Stimulated activated CD8-positive, alpha-beta memory T cell treated with anti-CD3 and anti-CD28 coated beads, Interleukin-12 subunit alpha, Interleukin-12 subunit beta, amount 100 ng/mL, for 24 hours (primary cell): ENCODE results near the gene CHMP1A.
A peak's percentile ranks its signal among the peaks of the same experiment; 100 is the strongest.
"Not testable (repeated sequence)": the region's sequence is repeated elsewhere in the genome, so short reads cannot be mapped to it uniquely, and the experiment has no call there.

Experiments
- DNase-seq: peaks from one replicate; pipeline ENCODE4 v3.0.0-alpha.2; 2020; ENCODE audit errors: extremely low read depth

CHMP1A gene

GRCh38 chr16:89657442-89658220 is at the start of gene CHMP1A, which contains the start of gene SPATA33:
Gene CHMP1A (minus strand): TSS chr16:89657708. CDS start chr16:89657588, 120 bp downstream.
Gene SPATA33 (plus strand): TSS chr16:89657836. CDS start chr16:89657912, 76 bp downstream.
- DNase-seq, result peak; percentile 81

DNA sequence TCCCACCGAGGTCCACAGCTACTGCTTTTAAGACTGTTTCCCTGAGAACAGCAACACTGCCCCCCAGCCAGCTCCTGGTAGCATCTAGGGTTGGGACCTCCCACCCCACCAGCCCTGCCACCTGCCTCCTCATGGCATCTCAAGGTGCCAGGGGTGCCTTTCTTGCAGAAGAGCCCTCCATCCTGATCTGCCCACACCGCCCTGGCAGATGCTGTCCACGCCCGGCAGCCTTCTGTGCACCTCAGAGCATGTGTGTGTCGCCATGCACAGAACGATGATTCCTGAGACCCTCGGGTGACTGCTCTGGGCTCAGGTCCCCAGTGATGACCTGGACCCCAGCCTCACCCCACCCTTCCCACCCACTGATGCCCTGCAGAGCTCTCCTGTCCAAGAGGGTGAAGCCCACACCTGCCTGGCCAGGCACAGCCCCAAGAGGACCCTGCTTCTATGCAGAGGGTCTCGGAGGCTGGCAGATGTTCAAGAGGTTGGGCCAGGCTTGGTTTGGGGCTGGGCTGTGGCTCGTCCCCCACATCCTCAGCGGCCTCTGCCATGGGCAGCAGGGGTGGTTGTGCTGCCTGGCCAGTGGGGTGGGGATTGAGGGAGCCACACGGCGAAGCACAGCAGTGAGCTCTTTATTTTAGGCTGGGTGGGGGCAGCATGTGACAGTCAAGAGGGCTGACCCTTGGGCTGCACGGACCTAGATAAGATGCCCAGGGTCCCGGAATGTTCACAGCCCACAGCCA is 49.2 kb upstream of the CHMP1A start:
- DNase-seq, result no peak

DNA sequence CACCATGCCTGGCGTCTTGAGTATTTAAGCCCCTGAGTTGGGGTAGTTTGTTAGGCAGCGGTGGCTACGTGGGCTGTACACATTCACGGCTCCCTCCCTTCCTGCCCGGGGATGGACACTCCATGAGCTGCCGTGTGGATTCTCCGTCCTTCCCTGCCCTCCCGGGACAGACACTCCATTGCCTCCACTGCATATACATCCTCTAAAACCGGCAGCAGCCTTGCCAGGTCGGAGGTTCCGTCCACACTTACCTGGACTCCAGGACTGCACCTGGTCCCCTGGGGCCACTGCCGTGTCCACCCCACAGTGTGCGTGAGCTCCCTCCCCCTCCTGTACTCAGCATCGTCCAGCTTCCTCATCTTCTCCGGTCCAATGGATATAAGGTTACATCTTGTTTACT is 47.5 kb upstream of the CHMP1A start:
- DNase-seq, result no peak

DNA sequence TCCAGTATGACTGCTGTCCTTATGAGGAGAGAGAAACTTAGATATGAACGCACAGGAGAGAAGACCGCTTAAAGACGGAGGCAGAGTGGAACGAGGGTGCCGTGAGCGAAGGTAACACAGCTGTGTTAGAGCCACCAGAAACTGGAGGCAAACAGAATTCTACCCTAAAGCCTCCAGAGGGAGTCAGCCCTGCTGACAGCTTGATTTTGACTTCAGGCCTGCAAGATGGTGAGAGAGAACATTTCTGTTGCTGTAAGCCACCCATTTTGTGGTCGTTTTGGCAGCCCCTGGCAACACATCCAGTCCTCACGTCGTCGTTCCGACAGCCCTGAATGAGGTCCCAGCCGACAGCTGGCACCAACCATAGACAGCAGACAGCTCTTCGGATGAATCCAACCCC is 46.8 kb upstream of the CHMP1A start:
- DNase-seq, result no peak

GRCh38 chr16:89701425-89702406 is 44.2 kb upstream of the CHMP1A start, which contains the start of gene SPATA2L:
Gene SPATA2L (minus strand): TSS chr16:89701705. CDS start chr16:89701232, 473 bp downstream.
- DNase-seq, result peak; percentile 93

DNA sequence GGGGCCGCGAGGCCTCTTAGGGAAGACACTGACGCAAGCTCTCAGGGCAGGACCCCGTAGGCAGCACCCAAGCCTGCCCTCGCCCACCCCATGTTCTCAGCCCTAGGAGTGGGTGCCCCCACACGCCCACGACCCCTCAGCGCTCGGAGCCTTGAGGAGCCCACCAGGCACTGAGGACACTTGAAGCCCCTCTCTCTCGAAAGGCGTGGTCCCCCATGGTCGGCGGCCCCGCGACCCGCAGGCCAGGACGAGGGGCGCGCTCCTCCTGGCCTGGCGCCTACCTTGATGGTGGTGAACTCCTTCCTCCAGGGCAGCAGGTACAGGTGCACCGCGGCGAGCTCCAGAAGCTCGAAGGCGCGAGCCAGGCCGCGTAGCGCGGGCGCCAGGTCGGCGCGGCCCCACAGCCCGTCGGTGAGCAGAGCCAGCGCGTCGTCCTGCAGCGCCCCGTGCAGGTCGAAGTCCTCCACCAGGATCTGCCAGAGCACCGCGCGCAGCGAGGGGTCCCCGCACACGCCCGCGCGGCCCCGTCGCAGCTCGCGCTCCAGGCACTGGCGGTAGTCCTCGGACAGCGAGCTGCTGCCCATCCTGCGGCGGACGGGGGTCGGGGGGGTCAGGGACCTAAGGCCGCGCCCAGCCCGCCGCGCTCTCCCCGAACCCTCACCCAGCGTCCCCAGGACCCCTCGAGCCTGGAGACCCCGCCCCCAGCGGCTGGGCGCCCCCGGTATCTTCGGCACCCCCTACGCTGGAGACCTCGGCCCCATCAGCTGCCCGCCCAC is 43.3 kb upstream of the CHMP1A start:
- DNase-seq, result no peak

GRCh38 chr16:89700100-89700648 is 42.7 kb upstream of the CHMP1A start:
- DNase-seq, result peak; percentile 92

- not testable (repeated sequence) for DNase-seq
Observed at GRCh38 chr16:89699629-89700099, 42.2 kb upstream of the CHMP1A start.

DNA sequence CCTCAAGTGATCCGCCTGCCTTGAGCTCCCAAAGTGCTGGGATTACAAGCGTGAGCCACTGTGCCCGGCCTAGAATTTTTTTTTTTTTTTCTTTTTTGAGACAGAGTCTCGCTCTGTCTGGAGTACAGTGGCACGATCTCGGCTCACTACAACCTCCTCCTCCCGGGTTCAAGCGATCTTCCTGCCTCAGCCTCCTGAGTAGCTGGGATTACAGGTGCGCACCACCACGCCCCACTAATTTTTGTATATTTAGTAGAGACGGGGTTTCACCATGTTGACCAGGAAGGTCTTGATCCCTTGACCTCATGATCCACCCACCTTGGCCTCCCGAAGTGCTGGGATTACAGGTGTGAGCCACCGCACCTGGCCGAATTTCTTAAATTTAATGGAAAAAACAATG is 41.2 kb upstream of the CHMP1A start:
- not testable (repeated sequence) for DNase-seq

DNA sequence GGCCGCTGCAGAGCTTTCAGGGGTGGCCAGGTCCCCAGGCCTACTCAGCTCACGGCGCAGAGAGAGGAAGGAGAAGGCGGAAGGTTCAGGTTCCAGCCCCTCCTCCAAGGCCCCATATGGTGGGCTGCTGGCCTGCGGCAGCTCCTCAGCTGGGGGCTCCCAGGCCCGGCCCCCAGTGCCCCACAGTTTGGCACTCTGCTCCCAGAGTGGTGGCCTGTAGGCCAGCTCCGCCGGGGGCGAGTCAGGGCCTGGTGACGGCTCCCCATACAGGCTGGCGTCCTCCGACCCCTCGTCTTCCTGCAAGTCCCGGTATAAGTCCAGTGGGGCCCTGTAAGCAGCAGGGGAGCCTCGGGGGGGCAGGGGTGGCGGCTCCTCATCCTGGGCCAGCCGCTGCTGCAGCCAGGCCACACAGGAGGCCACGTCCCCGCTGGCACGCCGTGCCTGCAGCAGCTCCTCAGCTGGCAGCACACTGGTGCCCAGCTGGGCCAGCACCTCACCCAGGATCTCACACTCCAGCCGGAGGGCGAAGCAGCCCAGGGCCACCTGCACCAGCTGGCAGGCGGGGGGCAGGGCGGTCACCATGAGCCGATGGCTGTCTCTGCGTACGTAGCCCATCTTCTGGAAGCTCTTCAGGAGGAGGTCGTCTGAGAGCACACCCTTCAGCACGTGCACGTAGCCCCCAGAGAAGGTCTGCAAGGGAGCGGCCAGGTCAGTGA is 40.3 kb upstream of the CHMP1A start:
- no peak for DNase-seq

- DNase-seq, result no peak
Observed at GRCh38 chr16:89697161-89697615, 39.7 kb upstream of the CHMP1A start.

DNA sequence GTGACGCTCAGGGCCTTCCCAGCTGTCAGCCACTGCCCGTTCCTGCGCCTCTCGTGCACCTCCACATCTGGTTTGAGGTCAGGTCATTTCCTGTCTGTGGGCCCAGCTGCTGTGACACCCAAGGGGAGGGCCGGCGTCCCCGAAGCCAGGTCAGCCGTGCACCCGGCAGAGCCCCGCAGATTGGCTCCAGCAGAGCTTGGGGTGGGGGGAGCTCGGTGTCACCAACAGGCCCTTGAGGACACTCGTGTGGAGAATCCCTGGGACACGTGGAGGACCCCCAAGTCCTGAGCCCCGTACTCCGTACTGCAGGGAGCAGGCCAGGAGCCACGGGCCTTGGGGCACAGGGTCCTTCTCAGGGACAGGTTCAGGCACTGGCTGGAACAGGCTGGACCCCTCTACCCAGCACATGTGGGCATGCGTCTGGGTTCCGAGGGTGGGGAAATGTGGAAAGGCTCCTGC is 39.2 kb upstream of the CHMP1A start:
- no peak for DNase-seq

DNA sequence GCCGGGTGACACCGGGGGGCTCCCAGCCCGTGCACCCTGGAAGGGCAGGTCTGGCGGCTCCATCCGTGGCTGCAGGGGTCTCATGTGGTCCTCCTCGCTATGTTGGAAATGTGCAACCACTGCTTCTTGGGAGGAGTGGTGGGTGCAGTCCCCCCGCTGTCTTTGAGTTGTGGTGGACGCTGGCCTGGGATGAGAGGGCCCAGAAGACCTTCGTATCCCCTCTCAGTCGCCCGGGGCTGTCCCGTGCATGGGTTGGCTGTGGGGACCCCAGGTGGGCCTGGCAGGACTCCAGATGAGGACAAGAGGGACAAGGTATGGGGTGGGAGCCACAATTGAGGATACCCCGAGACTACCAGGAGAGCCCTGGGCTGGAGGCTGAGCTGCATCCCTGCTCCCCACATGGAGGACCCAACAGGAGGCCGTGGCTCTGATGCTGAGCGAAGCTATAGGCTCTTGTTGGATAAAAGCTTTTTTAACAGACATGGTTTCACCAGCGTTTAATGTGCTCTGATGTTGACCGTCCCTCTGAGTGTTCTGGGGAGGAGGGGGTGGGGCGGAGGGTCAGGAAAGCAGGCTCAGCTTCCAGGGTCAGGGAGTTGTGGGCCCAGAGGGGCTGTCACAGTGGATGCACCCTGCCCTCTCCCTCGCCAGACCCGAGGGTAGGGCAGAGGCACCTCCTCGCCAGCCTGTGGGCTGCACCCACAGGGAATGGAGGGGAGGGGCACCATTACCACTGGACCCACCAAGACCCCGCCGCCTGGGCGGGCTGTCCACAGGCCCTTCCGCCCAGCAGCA is 38.6 kb upstream of the CHMP1A start:
- no peak for DNase-seq

- DNase-seq, result no peak
Observed at GRCh38 chr16:89695086-89695874, 37.8 kb upstream of the CHMP1A start.

- DNase-seq, result not testable (repeated sequence)
Observed at GRCh38 chr16:89694784-89695085, 37.2 kb upstream of the CHMP1A start.

GRCh38 chr16:89693931-89694783 is 36.6 kb upstream of the CHMP1A start:
- DNase-seq, result no peak

- DNase-seq, result no peak
Observed at GRCh38 chr16:89693289-89693731, 35.8 kb upstream of the CHMP1A start.
